A549 (cell line): Measurements from ENCODE around the gene ZNF57. TPM values are rescaled to one million over a fixed set of nuclear protein-coding genes. Genes with fewer than 3 reads are reported as not detected.

Source experiments
- ATAC-seq, 2 experiments: fragments of 200-7000 bp in 1 of 2; fragments of >200 bp in 1 of 2; cut with Nextera tagmentation in 1 of 2; cut with Tn5 transposase in 1 of 2; 3 replicates each; pipeline versions ENCODE4 v1.8.0 to v1.9.1; 2018 to 2020; ENCODE audit warnings: mild to moderate bottlenecking in 1 of 2, moderate library complexity in 1 of 2
- CTCF ChIA-PET: fragments of 300-600 bp; sonication (Branson Sonifier 250); formaldehyde crosslinking; extraction: SDS; loops from one replicate; lab custom pipeline; 2021; ENCODE audit warnings: antibody characterized with exemption, inconsistent platforms; lab: Yijun Ruan, JAX
- POLR2A ChIA-PET: fragments of 350-600 bp; formaldehyde crosslinking; extraction: SDS; loops from one replicate; lab custom pipeline; 2021; ENCODE audit warnings: antibody characterized with exemption, inconsistent platforms; lab: Yijun Ruan, JAX
- DNase-seq, 2 experiments: peaks; one replicate each; pipeline versions ENCODE4 v3.0.0 to v3.0.0-alpha.2; 2011 to 2016; ENCODE audit warnings: low read depth in 1 of 2, low spot score in 1 of 2
- FAIRE-seq: peaks from 2 replicates; lab custom pipeline; 2011; peaks lifted over from hg19 to GRCh38; lab: Jason Lieb, UNC
- H3K27ac ChIP-seq, 2 experiments: fragments of >200 bp; sonication (Bioruptor Twin); formaldehyde crosslinking; 3 replicates each; pipeline ENCODE4 v1.5.1; 2016 to 2017
- H3K4me1 ChIP-seq: fragments of >200 bp; sonication (Bioruptor Twin); formaldehyde crosslinking; 3 replicates; pipeline ENCODE4 v1.6.1; 2016
- H3K4me2 ChIP-seq: fragments of >200 bp; sonication (Bioruptor Twin); formaldehyde crosslinking; 3 replicates; pipeline ENCODE4 v1.6.1; 2016
- H3K4me3 ChIP-seq: fragments of >200 bp; sonication (Bioruptor Twin); formaldehyde crosslinking; 3 replicates; pipeline ENCODE4 v1.5.1; 2016
- H3K9me3 ChIP-seq: fragments of >200 bp; sonication (Bioruptor Twin); formaldehyde crosslinking; 3 replicates; pipeline ENCODE4 v1.6.1; 2016
- ATOH8 ChIP-seq: fragments of 250-450 bp; sonication (Bioruptor Pico); IDR thresholded peaks from 2 replicates; pipeline ENCODE4 v1.5.0; 2020; ENCODE audit warnings: low read depth, mild to moderate bottlenecking, moderate library complexity
- CBX8 ChIP-seq: fragments of 200-600 bp; sonication (generic); IDR thresholded peaks from 2 replicates; pipeline ENCODE4 v1.6.1; 2016
- CHD2 ChIP-seq: fragments of 150-350 bp; IDR thresholded peaks from 2 replicates; pipeline ENCODE4 v1.6.1; 2014; ENCODE audit warnings: low read length; ENCODE audit not compliant: partially characterized antibody
- CHD4 ChIP-seq: fragments of 200-600 bp; sonication (generic); IDR thresholded peaks from 2 replicates; pipeline ENCODE4 v1.6.1; 2016; ENCODE audit warnings: antibody characterized with exemption, mild to moderate bottlenecking, borderline replicate concordance
- CTCF ChIP-seq: fragments of >200 bp; sonication (Bioruptor Twin); formaldehyde crosslinking; IDR thresholded peaks from 3 replicates; pipeline ENCODE4 v1.5.1; 2016
- E2F6 ChIP-seq: IDR thresholded peaks from 2 replicates; pipeline ENCODE4 v1.6.1; 2012; ENCODE audit warnings: low read depth, borderline replicate concordance
- EHMT2 ChIP-seq: fragments of 200-600 bp; sonication (generic); IDR thresholded peaks from 2 replicates; pipeline ENCODE4 v1.6.1; 2016; ENCODE audit warnings: antibody characterized with exemption, low read depth, mild to moderate bottlenecking, moderate library complexity
- EP300 ChIP-seq, 2 experiments: fragments of >200 bp; sonication (Bioruptor Twin); formaldehyde crosslinking; IDR thresholded peaks; 2 replicates in 1 of 2; 3 replicates in 1 of 2; pipeline ENCODE4 v1.6.1; 2016 to 2017
- ESRRA ChIP-seq: fragments of 150-350 bp; IDR thresholded peaks from 2 replicates; pipeline ENCODE4 v1.6.1; 2014; ENCODE audit warnings: mild to moderate bottlenecking, low read length, borderline replicate concordance
- FOSB ChIP-seq: fragments of 250-450 bp; sonication (Bioruptor Pico); IDR thresholded peaks from 2 replicates; pipeline ENCODE4 v1.5.0; 2020; ENCODE audit warnings: mild to moderate bottlenecking, moderate library complexity
- FOSL2 ChIP-seq, 2 experiments: fragments of 450-650 bp in 1 of 2; fragments of >200 bp in 1 of 2; sonication (Bioruptor Twin) in 1 of 2; formaldehyde crosslinking; IDR thresholded peaks; 2 replicates each; pipeline versions ENCODE4 v1.5.0 to v1.6.1; 2016 to 2020; ENCODE audit warnings: mild to moderate bottlenecking in 1 of 2, moderate library complexity in 1 of 2
- HDAC2 ChIP-seq: fragments of 200-600 bp; sonication (generic); IDR thresholded peaks from 2 replicates; pipeline ENCODE4 v1.6.1; 2016
- HEYL ChIP-seq: fragments of 250-450 bp; sonication (Bioruptor Pico); IDR thresholded peaks from 2 replicates; pipeline ENCODE4 v1.8.0; 2021; ENCODE audit warnings: mild to moderate bottlenecking, moderate library complexity
- HOXB5 ChIP-seq: fragments of 250-450 bp; sonication (Bioruptor Pico); IDR thresholded peaks from 2 replicates; pipeline ENCODE4 v1.5.0; 2020; ENCODE audit warnings: mild to moderate bottlenecking, moderate library complexity
- JUNB ChIP-seq: fragments of >200 bp; sonication (Bioruptor Twin); formaldehyde crosslinking; IDR thresholded peaks from 2 replicates; pipeline ENCODE4 v1.6.1; 2016
- MAFK ChIP-seq: fragments of 450-650 bp; IDR thresholded peaks from 2 replicates; pipeline ENCODE4 v1.6.1; 2014; ENCODE audit not compliant: partially characterized antibody
- MYC ChIP-seq: IDR thresholded peaks from 2 replicates; pipeline ENCODE4 v1.6.1; 2012; ENCODE audit warnings: mild to moderate bottlenecking, inconsistent platforms, low read length, improper control_type of control experiment, borderline replicate concordance
- NR3C1 ChIP-seq: fragments of >200 bp; sonication (Bioruptor Twin); formaldehyde crosslinking; IDR thresholded peaks from 3 replicates; pipeline ENCODE4 v1.6.1; 2017
- RAD21 ChIP-seq, 2 experiments: fragments of >200 bp in 1 of 2; sonication (Bioruptor Twin) in 1 of 2; formaldehyde crosslinking in 1 of 2; IDR thresholded peaks in 1 of 2; conservative IDR thresholded peaks in 1 of 2; 2 replicates in 1 of 2; 3 replicates in 1 of 2; pipeline ENCODE4 v1.6.1; 2012 to 2018; ENCODE audit warnings: inconsistent platforms in 1 of 2
- RARB ChIP-seq: fragments of 250-450 bp; sonication (Bioruptor Pico); IDR thresholded peaks from 2 replicates; pipeline ENCODE4 v1.8.0; 2021; ENCODE audit warnings: mild to moderate bottlenecking, moderate library complexity
- REST ChIP-seq: fragments of 200-600 bp; sonication (generic); IDR thresholded peaks from 2 replicates; pipeline ENCODE4 v1.6.1; 2016; ENCODE audit warnings: antibody characterized with exemption, mild to moderate bottlenecking, moderate library complexity
- RFX5 ChIP-seq: fragments of 450-650 bp; IDR thresholded peaks from 2 replicates; pipeline ENCODE4 v1.7.1; 2014; ENCODE audit warnings: antibody characterized with exemption, mild to moderate bottlenecking, moderate library complexity
- SMC3 ChIP-seq: fragments of >200 bp; sonication (Bioruptor Twin); formaldehyde crosslinking; IDR thresholded peaks from 3 replicates; pipeline ENCODE4 v1.6.1; 2018; ENCODE audit warnings: inconsistent platforms
- USF2 ChIP-seq: fragments of 450-650 bp; IDR thresholded peaks from 2 replicates; pipeline ENCODE4 v1.6.1; 2014; ENCODE audit warnings: antibody characterized with exemption
- ZC3H11A ChIP-seq: fragments of 450-650 bp; IDR thresholded peaks from 2 replicates; pipeline ENCODE4 v1.6.1; 2014; ENCODE audit warnings: antibody characterized with exemption, mild to moderate bottlenecking
- ZFP36 ChIP-seq: fragments of 450-650 bp; IDR thresholded peaks from 2 replicates; pipeline ENCODE4 v1.6.1; 2014; ENCODE audit warnings: borderline replicate concordance; ENCODE audit not compliant: partially characterized antibody
- ZNF302 ChIP-seq: fragments of 250-450 bp; sonication (Bioruptor Pico); IDR thresholded peaks from 2 replicates; pipeline ENCODE4 v1.9.0; 2021; ENCODE audit warnings: inconsistent platforms, mild to moderate bottlenecking, moderate library complexity
- WGBS: methylation state at CpG from one replicate; pipeline ENCODE4 v1.1.6; 2017; ENCODE audit errors: missing lambda C conversion rate; 5-methylcytosine and 5-hydroxymethylcytosine counted together
- polyA plus RNA-seq, 4 experiments: library from polyadenylated mRNA; depleted of rRNA in 3 of 4; stranded (reverse); fragments of >200 nt; fragmentation: RNase III in 1 of 4; extraction: RNeasy Plus Mini Kit Qiagen cat#74134 plus additional on column Dnase treatment in 1 of 4; gene quantifications; 2 replicates in 3 of 4; 3 replicates in 1 of 4; pipeline ENCODE4 v1.2.3, GENCODE V29; 2011 to 2017

Gene ZNF57
- polyA plus RNA-seq, 2 of the 4 experiments (the other 2 are of a cell fraction): 2.5 to 2.6 TPM

- FAIRE-seq (no peak), ATAC-seq (no peak), DNase-seq (no peak)
- H3K4me2 ChIP-seq: no peak overlapping the region
- ChIA-PET CTCF (interaction anchor here (1.2 to 2.5 kb wide), 2 partner anchors 18 to 36 kb away, joined by 3 to 8 read pairs; no protein-coding TSS in a partner anchor), POLR2A (no interaction called here)
- no peak overlapping the region for H3K27ac ChIP-seq
- no peaks in the 10 kb centered on the region for H3K4me1 ChIP-seq
- peaks cover 49% of the 10 kb centered on the region for H3K9me3 ChIP-seq
- H3K4me3 ChIP-seq: no peak overlapping the region
- WGBS: 63% methylated on average over 5 of the region's 5 CpGs
- TF ChIP-seq NR3C1: no peak
- TF ChIP-seq ATOH8 (CRISPR knock-in tag): no peak
- TF ChIP-seq CHD2: no peak
- no peak for TF ChIP-seq ZC3H11A
- no peak for TF ChIP-seq E2F6
- no peak for TF ChIP-seq CHD4
- no peak for TF ChIP-seq ZFP36
- TF ChIP-seq CTCF: no peak
- no peak for TF ChIP-seq RARB (CRISPR knock-in tag)
- TF ChIP-seq SMC3: no peak
- TF ChIP-seq, all 56 proteins: peak for 0
Measured at GRCh38 chr19:2922987-2923386, 22.3 kb downstream of the ZNF57 start.

GRCh38 chr19:2923510-2923909 lies 22.8 kb downstream of the ZNF57 start:
- DNase-seq: no peak
- TF ChIP-seq ZFP36 (no peak), JUNB (no peak), USF2 (no peak), ESRRA (no peak), CHD2 (no peak), RFX5 (no peak), SMC3 (no peak), ZNF302 (CRISPR knock-in tag) (no peak), EHMT2 (no peak), HDAC2 (no peak), EP300 (IDR thresholded peaks at IDR 0.05) (no peak), FOSL2 (IDR thresholded peaks at IDR 0.05) (no peak), FOSL2 (CRISPR knock-in tag; IDR thresholded peaks at IDR 0.05) (no peak), FOSB (CRISPR knock-in tag) (no peak), HOXB5 (CRISPR knock-in tag) (no peak), MYC (no peak), CBX8 (no peak), REST (no peak), HEYL (no peak), RAD21 (conservative IDR thresholded peaks at IDR 0.05 in 1 of 2, IDR thresholded peaks at IDR 0.05 in 1 of 2) (no peak), MAFK (no peak)
- FAIRE-seq: no peak
- Histone ChIP-seq H3K4me1 (no peaks in the 10 kb centered on the region), H3K27ac (no peak overlapping the region), H3K4me2 (no peak overlapping the region), H3K9me3 (peaks cover 44% of the 10 kb centered on the region), H3K4me3 (no peak overlapping the region)
- no peak for ATAC-seq
- POLR2A ChIA-PET: no interaction called here
- 66% methylated on average over 4 of the region's 4 CpGs for WGBS
- CTCF ChIA-PET: interaction anchor here (1.2 to 2.5 kb wide), 2 partner anchors 19 to 36 kb away, joined by 3 to 8 read pairs; no protein-coding TSS in a partner anchor
